GM23338 (cell line): ENCODE results near the gene FRAS1.

Source experiments
- CREB1 ChIP-seq: fragments of 250-450 bp; sonication (Bioruptor Pico); IDR thresholded peaks from 2 replicates; pipeline ENCODE4 v1.5.0; 2020; ENCODE audit warnings: low read depth, mild to moderate bottlenecking, moderate library complexity
- EZH2 ChIP-seq: fragments of 200-600 bp; sonication (generic); IDR thresholded peaks from one replicate; pipeline ENCODE4 v1.8.0; 2017; ENCODE audit warnings: antibody characterized with exemption, mild to moderate bottlenecking, low read depth; ENCODE audit not compliant: unreplicated experiment
- POLR2AphosphoS5 ChIP-seq: IDR thresholded peaks from 2 replicates; pipeline ENCODE4 v1.6.1; 2016; ENCODE audit warnings: antibody characterized with exemption, low read depth
- TF ChIP-seq, protein P1 (sequence below), 2 experiments: fragments of 200-600 bp in 1 of 2; sonication (generic) in 1 of 2; conservative IDR thresholded peaks; 2 replicates each; pipeline versions ENCODE4 v1.5.1 to v1.6.1; 2016 to 2017; ENCODE audit warnings: antibody characterized with exemption in 2 of 2, low read depth in 2 of 2, mild to moderate bottlenecking in 2 of 2, moderate library complexity in 1 of 2

DNA sequence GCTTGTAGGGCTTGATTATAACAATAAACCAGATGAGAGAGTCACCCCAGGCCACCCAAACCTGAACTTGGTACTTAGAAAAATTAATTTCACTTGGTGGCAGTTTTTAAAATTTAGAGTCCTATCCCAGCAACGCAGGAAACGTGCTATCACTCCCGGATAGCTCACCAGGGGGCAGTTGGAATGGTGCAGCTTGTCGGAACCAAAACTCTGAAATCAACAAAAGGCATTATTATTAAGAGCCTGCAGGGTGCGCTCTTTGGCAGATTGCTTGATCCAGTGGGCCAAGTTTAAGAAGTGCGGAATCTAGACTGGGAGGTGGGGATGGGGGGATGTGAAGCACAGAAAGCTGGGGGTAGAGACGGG, 2.4 kb downstream of the FRAS1 start:
- TF ChIP-seq, protein P1, sequence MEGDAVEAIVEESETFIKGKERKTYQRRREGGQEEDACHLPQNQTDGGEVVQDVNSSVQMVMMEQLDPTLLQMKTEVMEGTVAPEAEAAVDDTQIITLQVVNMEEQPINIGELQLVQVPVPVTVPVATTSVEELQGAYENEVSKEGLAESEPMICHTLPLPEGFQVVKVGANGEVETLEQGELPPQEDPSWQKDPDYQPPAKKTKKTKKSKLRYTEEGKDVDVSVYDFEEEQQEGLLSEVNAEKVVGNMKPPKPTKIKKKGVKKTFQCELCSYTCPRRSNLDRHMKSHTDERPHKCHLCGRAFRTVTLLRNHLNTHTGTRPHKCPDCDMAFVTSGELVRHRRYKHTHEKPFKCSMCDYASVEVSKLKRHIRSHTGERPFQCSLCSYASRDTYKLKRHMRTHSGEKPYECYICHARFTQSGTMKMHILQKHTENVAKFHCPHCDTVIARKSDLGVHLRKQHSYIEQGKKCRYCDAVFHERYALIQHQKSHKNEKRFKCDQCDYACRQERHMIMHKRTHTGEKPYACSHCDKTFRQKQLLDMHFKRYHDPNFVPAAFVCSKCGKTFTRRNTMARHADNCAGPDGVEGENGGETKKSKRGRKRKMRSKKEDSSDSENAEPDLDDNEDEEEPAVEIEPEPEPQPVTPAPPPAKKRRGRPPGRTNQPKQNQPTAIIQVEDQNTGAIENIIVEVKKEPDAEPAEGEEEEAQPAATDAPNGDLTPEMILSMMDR (conservative IDR thresholded peaks at IDR 0.05; ENCODE audit: low read depth in 2 of 2): peak; percentile 70 to 79
- TF ChIP-seq POLR2AphosphoS5 (no peak), EZH2 (no peak), CREB1 (CRISPR knock-in tag) (no peak)
